Measurements from ENCODE around the gene WNK2.

GRCh38 chr9:93295456-93296076 lies 111.6 kb downstream of the WNK2 start:
- TF ChIP-seq CTCF (conservative IDR thresholded peaks at IDR 0.05), result no peak
- TF ChIP-seq ZFX (IDR thresholded peaks at IDR 0.05), result no peak

Measured in C4-2B (cell line).